ENCODE measurements around the gene G6PC1.

GRCh38 chr17:42900460-42901331 is at the start of gene G6PC1:
- no peak for TF ChIP-seq CTCF (IDR thresholded peaks at IDR 0.05; ENCODE audit: borderline replicate concordance, extremely low read depth, low read length, poor library complexity, severe bottlenecking)
- no peak for TF ChIP-seq EZH2 (IDR thresholded peaks at IDR 0.05; ENCODE audit: borderline replicate concordance, low read depth, low read length, severe bottlenecking)

All from DND-41 (cell line).